ENCODE results near the gene FOXP1. TPM values are rescaled to one million over a fixed set of nuclear protein-coding genes. Genes with fewer than 3 reads are reported as not detected.

The FOXP1 gene
- total RNA-seq, 1 donor, result 195 TPM

GRCh38 chr3:71104121-71104541 is 479.4 kb downstream of the FOXP1 start:
- H3K79me2 ChIP-seq (ENCODE audit: insufficient read depth, low read length), result peaks cover 64% of the 10 kb centered on the region
- no peaks in the 10 kb centered on the region for H3K36me3 ChIP-seq (ENCODE audit: insufficient read depth, low read length)
- H3K4me2 ChIP-seq (ENCODE audit: insufficient read depth, low read length), result peak overlapping the region; percentile 71
- TF ChIP-seq, protein P1, sequence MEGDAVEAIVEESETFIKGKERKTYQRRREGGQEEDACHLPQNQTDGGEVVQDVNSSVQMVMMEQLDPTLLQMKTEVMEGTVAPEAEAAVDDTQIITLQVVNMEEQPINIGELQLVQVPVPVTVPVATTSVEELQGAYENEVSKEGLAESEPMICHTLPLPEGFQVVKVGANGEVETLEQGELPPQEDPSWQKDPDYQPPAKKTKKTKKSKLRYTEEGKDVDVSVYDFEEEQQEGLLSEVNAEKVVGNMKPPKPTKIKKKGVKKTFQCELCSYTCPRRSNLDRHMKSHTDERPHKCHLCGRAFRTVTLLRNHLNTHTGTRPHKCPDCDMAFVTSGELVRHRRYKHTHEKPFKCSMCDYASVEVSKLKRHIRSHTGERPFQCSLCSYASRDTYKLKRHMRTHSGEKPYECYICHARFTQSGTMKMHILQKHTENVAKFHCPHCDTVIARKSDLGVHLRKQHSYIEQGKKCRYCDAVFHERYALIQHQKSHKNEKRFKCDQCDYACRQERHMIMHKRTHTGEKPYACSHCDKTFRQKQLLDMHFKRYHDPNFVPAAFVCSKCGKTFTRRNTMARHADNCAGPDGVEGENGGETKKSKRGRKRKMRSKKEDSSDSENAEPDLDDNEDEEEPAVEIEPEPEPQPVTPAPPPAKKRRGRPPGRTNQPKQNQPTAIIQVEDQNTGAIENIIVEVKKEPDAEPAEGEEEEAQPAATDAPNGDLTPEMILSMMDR (IDR thresholded peaks at IDR 0.05; ENCODE audit: extremely low read depth, low read depth, low read length), result no peak
- no peak overlapping the region for H2AFZ ChIP-seq (ENCODE audit: low read length)
- peak; percentile 56 for DNase-seq (ENCODE audit: insufficient read length, low spot score, missing footprints)
- H3K27me3 ChIP-seq (ENCODE audit: insufficient read depth, low read length), result no peaks in the 10 kb centered on the region
- H3K27ac ChIP-seq (ENCODE audit: low read depth, low read length), result peak overlapping the region; percentile 100
- H3K4me3 ChIP-seq (ENCODE audit: insufficient read depth, low read length), result peak overlapping the region; percentile 39
- no peaks in the 10 kb centered on the region for H4K20me1 ChIP-seq (ENCODE audit: insufficient read depth, low read length)
- H3K9me3 ChIP-seq (ENCODE audit: low read depth, low read length), result no peaks in the 10 kb centered on the region
- H3K4me1 ChIP-seq (ENCODE audit: insufficient read depth, low read length), result peaks cover 73% of the 10 kb centered on the region

GRCh38 chr3:71103430-71103921 is 480.1 kb downstream of the FOXP1 start:
- no peaks in the 10 kb centered on the region for H4K20me1 ChIP-seq (ENCODE audit: insufficient read depth, low read length)
- H3K4me1 ChIP-seq (ENCODE audit: insufficient read depth, low read length), result peaks cover 67% of the 10 kb centered on the region
- TF ChIP-seq, protein P1 (IDR thresholded peaks at IDR 0.05; ENCODE audit: extremely low read depth, low read depth, low read length), result no peak
- DNase-seq (ENCODE audit: insufficient read length, low spot score, missing footprints), result no peak
- H2AFZ ChIP-seq (ENCODE audit: low read length), result no peak overlapping the region
- no peaks in the 10 kb centered on the region for H3K9me3 ChIP-seq (ENCODE audit: low read depth, low read length)
- peak overlapping the region; percentile 100 for H3K27ac ChIP-seq (ENCODE audit: low read depth, low read length)
- H3K27me3 ChIP-seq (ENCODE audit: insufficient read depth, low read length), result no peaks in the 10 kb centered on the region
- H3K4me2 ChIP-seq (ENCODE audit: insufficient read depth, low read length), result peak overlapping the region; percentile 71
- peaks cover 70% of the 10 kb centered on the region for H3K79me2 ChIP-seq (ENCODE audit: insufficient read depth, low read length)
- H3K4me3 ChIP-seq (ENCODE audit: insufficient read depth, low read length), result no peak overlapping the region
- H3K36me3 ChIP-seq (ENCODE audit: insufficient read depth, low read length), result no peaks in the 10 kb centered on the region

DNA sequence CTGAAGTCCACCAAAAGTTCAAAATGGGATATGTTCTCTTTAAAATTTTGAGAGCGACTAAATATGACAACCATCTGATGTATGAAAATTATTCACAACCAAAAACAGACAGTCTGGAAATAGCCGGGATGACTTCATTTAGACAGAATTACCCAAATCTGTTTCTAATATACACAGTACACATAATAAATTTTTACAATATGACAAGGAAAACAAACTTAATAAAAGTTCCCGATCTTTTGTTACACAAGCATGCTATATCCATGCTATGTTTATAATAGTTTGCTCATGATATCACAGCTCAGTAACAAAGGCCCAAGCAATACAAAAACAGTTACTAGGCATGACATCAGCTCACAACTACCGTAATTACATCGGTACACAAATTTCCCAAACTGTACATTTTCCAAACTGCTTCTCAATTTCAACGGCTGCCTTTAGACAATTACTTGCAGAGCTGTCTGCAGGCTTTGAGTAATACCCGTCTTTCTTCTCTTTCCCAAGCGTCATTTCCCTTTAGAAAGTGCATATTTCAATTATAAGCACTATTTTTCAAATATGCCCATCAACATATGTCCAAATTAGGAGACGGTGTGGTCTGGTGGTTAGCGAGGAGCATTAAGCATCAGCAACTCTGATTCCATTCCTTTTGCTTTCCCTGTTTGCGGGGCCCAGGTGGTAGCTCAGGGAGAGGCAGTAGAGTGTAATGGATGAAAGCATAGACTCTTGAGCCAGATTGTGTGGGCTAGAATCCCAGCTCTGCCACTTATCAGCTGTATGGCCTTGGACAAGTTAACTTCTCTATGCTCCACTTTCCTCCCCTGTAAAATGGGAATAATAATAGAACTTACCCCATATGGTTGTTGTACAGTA is 481.2 kb downstream of the FOXP1 start:
- Histone ChIP-seq H3K4me3 (ENCODE audit: insufficient read depth, low read length) (peak overlapping the region; percentile 16), H2AFZ (ENCODE audit: low read length) (no peak overlapping the region), H3K4me2 (ENCODE audit: insufficient read depth, low read length) (peak overlapping the region; percentile 71), H3K9me3 (ENCODE audit: low read depth, low read length) (no peaks in the 10 kb centered on the region), H3K79me2 (ENCODE audit: insufficient read depth, low read length) (peaks cover 71% of the 10 kb centered on the region), H3K27ac (ENCODE audit: low read depth, low read length) (peak overlapping the region; percentile 100), H3K36me3 (ENCODE audit: insufficient read depth, low read length) (peaks cover under 1% of the 10 kb centered on the region), H3K27me3 (ENCODE audit: insufficient read depth, low read length) (no peaks in the 10 kb centered on the region), H3K4me1 (ENCODE audit: insufficient read depth, low read length) (peaks cover 56% of the 10 kb centered on the region), H4K20me1 (ENCODE audit: insufficient read depth, low read length) (no peaks in the 10 kb centered on the region)
- TF ChIP-seq, protein P1 (IDR thresholded peaks at IDR 0.05; ENCODE audit: extremely low read depth, low read depth, low read length), result no peak
- DNase-seq (ENCODE audit: insufficient read length, low spot score, missing footprints), result no peak

DNA sequence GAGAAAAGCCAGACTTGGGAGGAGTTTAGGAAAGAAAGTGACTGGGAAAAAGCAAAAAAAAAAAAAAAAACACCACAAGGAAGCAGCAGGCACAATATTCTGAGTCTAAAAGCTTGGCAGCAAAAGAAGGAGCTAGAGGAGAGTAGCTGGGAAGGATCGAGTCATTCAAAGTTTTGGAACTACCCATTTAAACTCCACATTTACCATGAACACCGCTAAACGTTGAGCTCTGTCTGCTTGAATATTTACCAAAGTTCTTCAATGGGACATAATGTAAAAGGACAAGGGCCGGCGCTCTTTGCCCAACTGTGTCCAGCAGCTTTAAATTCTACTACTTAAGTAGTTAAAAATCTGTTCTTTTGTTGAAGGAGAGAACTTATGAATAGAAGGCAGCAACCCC is 481.9 kb downstream of the FOXP1 start:
- Histone ChIP-seq H3K36me3 (ENCODE audit: insufficient read depth, low read length) (peaks cover 5% of the 10 kb centered on the region), H3K79me2 (ENCODE audit: insufficient read depth, low read length) (peaks cover 71% of the 10 kb centered on the region), H3K4me1 (ENCODE audit: insufficient read depth, low read length) (peaks cover 56% of the 10 kb centered on the region), H2AFZ (ENCODE audit: low read length) (no peak overlapping the region), H3K27ac (ENCODE audit: low read depth, low read length) (peak overlapping the region; percentile 100), H3K9me3 (ENCODE audit: low read depth, low read length) (no peaks in the 10 kb centered on the region), H3K4me2 (ENCODE audit: insufficient read depth, low read length) (peak overlapping the region; percentile 58), H3K4me3 (ENCODE audit: insufficient read depth, low read length) (peak overlapping the region; percentile 24), H4K20me1 (ENCODE audit: insufficient read depth, low read length) (no peaks in the 10 kb centered on the region), H3K27me3 (ENCODE audit: insufficient read depth, low read length) (no peaks in the 10 kb centered on the region)
- TF ChIP-seq, protein P1 (IDR thresholded peaks at IDR 0.05; ENCODE audit: extremely low read depth, low read depth, low read length), result no peak
- DNase-seq (ENCODE audit: insufficient read length, low spot score, missing footprints), result peak; percentile 69
